Panc1 (cell line): Measurements from ENCODE around the gene ZBED6.

ENCODE experiments used
- CTCF ChIP-seq: fragments of 450-650 bp; IDR thresholded peaks from 2 replicates; pipeline ENCODE4 v1.5.1; 2017; ENCODE audit warnings: mild to moderate bottlenecking
- POLR2AphosphoS5 ChIP-seq: IDR thresholded peaks from 2 replicates; pipeline ENCODE4 v1.6.1; 2012; ENCODE audit warnings: mild to moderate bottlenecking, low read depth, low read length, moderate library complexity

GRCh38 chr1:203828503-203828902, 33.1 kb downstream of the ZBED6 start:
- no peak for TF ChIP-seq POLR2AphosphoS5
- TF ChIP-seq CTCF: no peak
